A549 (cell line): Measurements from ENCODE around the gene SH3BP5L. TPM values are rescaled to one million over a fixed set of nuclear protein-coding genes. Genes with fewer than 3 reads are reported as not detected.

Experiments used
- ATAC-seq, 2 experiments: fragments of 200-7000 bp in 1 of 2; fragments of >200 bp in 1 of 2; cut with Nextera tagmentation in 1 of 2; cut with Tn5 transposase in 1 of 2; 3 replicates each; pipeline versions ENCODE4 v1.8.0 to v1.9.1; 2018 to 2020; ENCODE audit warnings: mild to moderate bottlenecking in 1 of 2, moderate library complexity in 1 of 2
- CTCF ChIA-PET: fragments of 300-600 bp; sonication (Branson Sonifier 250); formaldehyde crosslinking; extraction: SDS; loops from one replicate; lab custom pipeline; 2021; ENCODE audit warnings: antibody characterized with exemption, inconsistent platforms; lab: Yijun Ruan, JAX
- POLR2A ChIA-PET: fragments of 350-600 bp; formaldehyde crosslinking; extraction: SDS; loops from one replicate; lab custom pipeline; 2021; ENCODE audit warnings: antibody characterized with exemption, inconsistent platforms; lab: Yijun Ruan, JAX
- DNase-seq, 2 experiments: peaks; one replicate each; pipeline versions ENCODE4 v3.0.0 to v3.0.0-alpha.2; 2011 to 2016; ENCODE audit warnings: low read depth in 1 of 2, low spot score in 1 of 2
- FAIRE-seq: peaks from 2 replicates; lab custom pipeline; 2011; peaks lifted over from hg19 to GRCh38; lab: Jason Lieb, UNC
- H3K27ac ChIP-seq, 2 experiments: fragments of >200 bp; sonication (Bioruptor Twin); formaldehyde crosslinking; 3 replicates each; pipeline ENCODE4 v1.5.1; 2016 to 2017
- H3K4me1 ChIP-seq: fragments of >200 bp; sonication (Bioruptor Twin); formaldehyde crosslinking; 3 replicates; pipeline ENCODE4 v1.6.1; 2016
- H3K4me2 ChIP-seq: fragments of >200 bp; sonication (Bioruptor Twin); formaldehyde crosslinking; 3 replicates; pipeline ENCODE4 v1.6.1; 2016
- H3K4me3 ChIP-seq: fragments of >200 bp; sonication (Bioruptor Twin); formaldehyde crosslinking; 3 replicates; pipeline ENCODE4 v1.5.1; 2016
- H3K9me3 ChIP-seq: fragments of >200 bp; sonication (Bioruptor Twin); formaldehyde crosslinking; 3 replicates; pipeline ENCODE4 v1.6.1; 2016
- FOXS1 ChIP-seq: fragments of 250-450 bp; sonication (Bioruptor Pico); IDR thresholded peaks from 2 replicates; pipeline ENCODE4 v1.5.0; 2020; ENCODE audit warnings: mild to moderate bottlenecking, moderate library complexity
- GATA3 ChIP-seq: IDR thresholded peaks from 2 replicates; pipeline ENCODE4 v1.6.1; 2012; ENCODE audit warnings: borderline replicate concordance
- HOXB5 ChIP-seq: fragments of 250-450 bp; sonication (Bioruptor Pico); IDR thresholded peaks from 2 replicates; pipeline ENCODE4 v1.5.0; 2020; ENCODE audit warnings: mild to moderate bottlenecking, moderate library complexity
- KDM5A ChIP-seq: fragments of 200-600 bp; sonication (generic); IDR thresholded peaks from 2 replicates; pipeline ENCODE4 v1.6.1; 2016; ENCODE audit warnings: antibody characterized with exemption, mild to moderate bottlenecking
- NFE2L2 ChIP-seq: fragments of 150-350 bp; conservative IDR thresholded peaks from 2 replicates; pipeline ENCODE4 v1.6.1; 2014; ENCODE audit warnings: low read length
- PHF8 ChIP-seq: fragments of 200-600 bp; sonication (generic); IDR thresholded peaks from 2 replicates; pipeline ENCODE4 v1.6.1; 2016; ENCODE audit warnings: low read depth, mild to moderate bottlenecking, antibody characterized with exemption, moderate library complexity, borderline replicate concordance
- POLR2AphosphoS2 ChIP-seq: conservative IDR thresholded peaks from 2 replicates; pipeline ENCODE4 v1.6.1; 2012; ENCODE audit warnings: low read length, improper control_type of control experiment, inconsistent platforms
- RAD21 ChIP-seq, 2 experiments: fragments of >200 bp in 1 of 2; sonication (Bioruptor Twin) in 1 of 2; formaldehyde crosslinking in 1 of 2; IDR thresholded peaks in 1 of 2; conservative IDR thresholded peaks in 1 of 2; 2 replicates in 1 of 2; 3 replicates in 1 of 2; pipeline ENCODE4 v1.6.1; 2012 to 2018; ENCODE audit warnings: inconsistent platforms in 1 of 2
- RARB ChIP-seq: fragments of 250-450 bp; sonication (Bioruptor Pico); IDR thresholded peaks from 2 replicates; pipeline ENCODE4 v1.8.0; 2021; ENCODE audit warnings: mild to moderate bottlenecking, moderate library complexity
- RNF2 ChIP-seq: fragments of 200-600 bp; sonication (generic); IDR thresholded peaks from 2 replicates; pipeline ENCODE4 v1.6.1; 2016; ENCODE audit warnings: low read depth, mild to moderate bottlenecking, antibody characterized with exemption, moderate library complexity, borderline replicate concordance
- SREBF2 ChIP-seq: fragments of 450-650 bp; IDR thresholded peaks from 2 replicates; pipeline ENCODE4 v1.6.1; 2014; ENCODE audit warnings: mild to moderate bottlenecking, moderate library complexity
- ZC3H11A ChIP-seq: fragments of 450-650 bp; IDR thresholded peaks from 2 replicates; pipeline ENCODE4 v1.6.1; 2014; ENCODE audit warnings: antibody characterized with exemption, mild to moderate bottlenecking
- ZNF302 ChIP-seq: fragments of 250-450 bp; sonication (Bioruptor Pico); IDR thresholded peaks from 2 replicates; pipeline ENCODE4 v1.9.0; 2021; ENCODE audit warnings: inconsistent platforms, mild to moderate bottlenecking, moderate library complexity
- WGBS: methylation state at CpG from one replicate; pipeline ENCODE4 v1.1.6; 2017; ENCODE audit errors: missing lambda C conversion rate; 5-methylcytosine and 5-hydroxymethylcytosine counted together
- polyA plus RNA-seq, 4 experiments: library from polyadenylated mRNA; depleted of rRNA in 3 of 4; stranded (reverse); fragments of >200 nt; fragmentation: RNase III in 1 of 4; extraction: RNeasy Plus Mini Kit Qiagen cat#74134 plus additional on column Dnase treatment in 1 of 4; gene quantifications; 2 replicates in 3 of 4; 3 replicates in 1 of 4; pipeline ENCODE4 v1.2.3, GENCODE V29; 2011 to 2017
- small RNA-seq, 6 experiments: library from RNA; depleted of rRNA; stranded (forward); fragments of <200 nt; gene quantifications; one replicate each; pipeline ENCODE3, GENCODE V24; 2012
- TF ChIP-seq, protein P1 (sequence below): fragments of 250-450 bp; sonication (Bioruptor Pico); IDR thresholded peaks from 2 replicates; pipeline ENCODE4 v1.5.0; 2020; ENCODE audit warnings: low read depth, mild to moderate bottlenecking, moderate library complexity
- TF ChIP-seq, protein P2 (sequence below): fragments of >200 bp; sonication (Bioruptor Twin); formaldehyde crosslinking; IDR thresholded peaks from 2 replicates; pipeline ENCODE4 v1.6.1; 2016
- TF ChIP-seq, protein P3 (sequence below): fragments of 200-600 bp; sonication (generic); IDR thresholded peaks from 2 replicates; pipeline ENCODE4 v1.6.1; 2016; ENCODE audit warnings: antibody characterized with exemption, mild to moderate bottlenecking, moderate library complexity
- TF ChIP-seq, protein P4 (sequence below): IDR thresholded peaks from 2 replicates; pipeline ENCODE4 v1.6.1; 2012; ENCODE audit warnings: low read depth, borderline replicate concordance
- TF ChIP-seq, protein P5 (sequence below): fragments of 150-350 bp; IDR thresholded peaks from 2 replicates; pipeline ENCODE4 v1.6.1; 2014; ENCODE audit warnings: low read depth, mild to moderate bottlenecking, low read length

Gene SH3BP5L
- polyA plus RNA-seq, 2 of the 4 experiments (the other 2 are of a cell fraction), result 10.9 to 15.8 TPM

DNA sequence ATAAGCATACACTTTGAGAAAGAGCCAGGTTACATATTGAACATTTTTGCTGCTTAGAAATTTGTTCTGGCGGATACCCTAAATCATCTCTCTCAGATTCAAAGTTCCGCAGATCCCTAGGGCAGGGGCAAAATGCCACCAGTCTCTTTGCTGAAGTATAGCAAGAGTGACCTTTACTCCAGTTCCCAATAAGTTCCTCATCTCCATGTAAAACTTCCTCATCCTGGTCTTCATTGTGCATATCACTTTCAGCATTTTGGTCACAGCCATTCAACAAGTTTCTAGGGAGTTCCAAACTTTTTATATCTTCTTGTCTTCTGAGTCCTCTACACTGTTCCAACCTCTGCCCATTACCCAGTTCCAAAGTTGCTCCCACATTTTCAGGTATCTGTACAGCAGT is 46.8 kb downstream of the SH3BP5L start (continued):
- TF ChIP-seq, protein P1, sequence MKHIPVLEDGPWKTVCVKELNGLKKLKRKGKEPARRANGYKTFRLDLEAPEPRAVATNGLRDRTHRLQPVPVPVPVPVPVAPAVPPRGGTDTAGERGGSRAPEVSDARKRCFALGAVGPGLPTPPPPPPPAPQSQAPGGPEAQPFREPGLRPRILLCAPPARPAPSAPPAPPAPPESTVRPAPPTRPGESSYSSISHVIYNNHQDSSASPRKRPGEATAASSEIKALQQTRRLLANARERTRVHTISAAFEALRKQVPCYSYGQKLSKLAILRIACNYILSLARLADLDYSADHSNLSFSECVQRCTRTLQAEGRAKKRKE, result no peak
- TF ChIP-seq ZNF302 (CRISPR knock-in tag), result no peak
- no peak for TF ChIP-seq HOXB5 (CRISPR knock-in tag)

DNA sequence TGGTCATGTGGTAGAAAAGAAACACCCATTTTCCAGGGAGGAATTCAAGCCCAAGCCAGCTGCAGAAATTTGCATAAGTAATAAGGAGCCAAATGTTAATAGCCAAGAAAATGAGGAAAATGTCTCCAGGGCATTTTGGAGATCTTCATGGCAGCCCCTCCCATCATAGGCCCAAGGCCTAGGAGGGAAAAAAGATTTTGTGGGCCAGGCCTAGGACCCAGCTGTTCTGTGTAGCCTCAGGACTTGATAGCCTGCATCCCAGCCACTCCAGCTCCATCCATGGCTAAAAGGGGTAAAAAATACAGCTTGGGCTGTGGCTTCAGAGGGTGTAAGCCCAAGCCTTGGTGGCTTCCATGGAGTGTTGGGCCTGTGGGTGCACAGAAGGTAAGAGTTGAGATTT is 48.7 kb downstream of the SH3BP5L start:
- TF ChIP-seq, protein P1, result no peak
- TF ChIP-seq, protein P2, sequence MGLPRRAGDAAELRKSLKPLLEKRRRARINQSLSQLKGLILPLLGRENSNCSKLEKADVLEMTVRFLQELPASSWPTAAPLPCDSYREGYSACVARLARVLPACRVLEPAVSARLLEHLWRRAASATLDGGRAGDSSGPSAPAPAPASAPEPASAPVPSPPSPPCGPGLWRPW, result no peak
- TF ChIP-seq POLR2AphosphoS2 (no peak), PHF8 (no peak), GATA3 (no peak), SREBF2 (no peak), RAD21 (conservative IDR thresholded peaks at IDR 0.05 in 1 of 2, IDR thresholded peaks at IDR 0.05 in 1 of 2) (no peak)
- no peak overlapping the region for H3K4me2 ChIP-seq
- DNase-seq (no peak), FAIRE-seq (no peak), ATAC-seq (no peak)
- H3K27ac ChIP-seq, result no peak overlapping the region
- H3K9me3 ChIP-seq, result peaks cover 7% of the 10 kb centered on the region; the same call in 1 of the 3 replicates
- POLR2A ChIA-PET, result no interaction called here
- CTCF ChIA-PET, result no interaction called here
- no peaks in the 10 kb centered on the region for H3K4me1 ChIP-seq
- no peak overlapping the region for H3K4me3 ChIP-seq

DNA sequence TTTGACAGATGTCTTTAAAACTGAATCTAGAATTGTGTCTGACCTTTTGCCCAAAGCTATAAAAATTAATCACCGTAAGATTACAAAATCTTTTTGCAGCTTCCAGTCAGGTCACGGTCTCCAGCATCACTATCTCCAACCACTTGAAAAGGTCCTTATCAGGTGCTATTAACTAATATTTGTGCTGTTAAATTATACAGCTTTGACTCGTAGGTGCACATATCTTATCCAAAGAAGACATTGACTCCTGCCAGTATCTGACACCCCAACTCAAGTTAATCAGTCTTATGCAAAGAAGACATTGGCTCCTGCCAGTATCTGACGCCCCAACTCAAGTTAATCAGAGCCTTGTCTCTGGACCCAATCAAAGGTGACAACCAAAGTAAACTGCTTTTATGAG is 50.3 kb downstream of the SH3BP5L start:
- FAIRE-seq, result no peak
- Histone ChIP-seq H3K27ac (no peak overlapping the region), H3K4me1 (no peaks in the 10 kb centered on the region), H3K9me3 (no peaks in the 10 kb centered on the region), H3K4me2 (no peak overlapping the region), H3K4me3 (no peak overlapping the region)
- ChIA-PET POLR2A (no interaction called here), CTCF (no interaction called here)
- 20% methylated on average over 4 of the region's 4 CpGs for WGBS
- no peak for ATAC-seq
- TF ChIP-seq NFE2L2 (no peak), ZC3H11A (no peak), RARB (CRISPR knock-in tag) (no peak), FOXS1 (CRISPR knock-in tag) (no peak), RNF2 (no peak), PHF8 (no peak), KDM5A (no peak), HOXB5 (CRISPR knock-in tag) (no peak)
- TF ChIP-seq, protein P3, sequence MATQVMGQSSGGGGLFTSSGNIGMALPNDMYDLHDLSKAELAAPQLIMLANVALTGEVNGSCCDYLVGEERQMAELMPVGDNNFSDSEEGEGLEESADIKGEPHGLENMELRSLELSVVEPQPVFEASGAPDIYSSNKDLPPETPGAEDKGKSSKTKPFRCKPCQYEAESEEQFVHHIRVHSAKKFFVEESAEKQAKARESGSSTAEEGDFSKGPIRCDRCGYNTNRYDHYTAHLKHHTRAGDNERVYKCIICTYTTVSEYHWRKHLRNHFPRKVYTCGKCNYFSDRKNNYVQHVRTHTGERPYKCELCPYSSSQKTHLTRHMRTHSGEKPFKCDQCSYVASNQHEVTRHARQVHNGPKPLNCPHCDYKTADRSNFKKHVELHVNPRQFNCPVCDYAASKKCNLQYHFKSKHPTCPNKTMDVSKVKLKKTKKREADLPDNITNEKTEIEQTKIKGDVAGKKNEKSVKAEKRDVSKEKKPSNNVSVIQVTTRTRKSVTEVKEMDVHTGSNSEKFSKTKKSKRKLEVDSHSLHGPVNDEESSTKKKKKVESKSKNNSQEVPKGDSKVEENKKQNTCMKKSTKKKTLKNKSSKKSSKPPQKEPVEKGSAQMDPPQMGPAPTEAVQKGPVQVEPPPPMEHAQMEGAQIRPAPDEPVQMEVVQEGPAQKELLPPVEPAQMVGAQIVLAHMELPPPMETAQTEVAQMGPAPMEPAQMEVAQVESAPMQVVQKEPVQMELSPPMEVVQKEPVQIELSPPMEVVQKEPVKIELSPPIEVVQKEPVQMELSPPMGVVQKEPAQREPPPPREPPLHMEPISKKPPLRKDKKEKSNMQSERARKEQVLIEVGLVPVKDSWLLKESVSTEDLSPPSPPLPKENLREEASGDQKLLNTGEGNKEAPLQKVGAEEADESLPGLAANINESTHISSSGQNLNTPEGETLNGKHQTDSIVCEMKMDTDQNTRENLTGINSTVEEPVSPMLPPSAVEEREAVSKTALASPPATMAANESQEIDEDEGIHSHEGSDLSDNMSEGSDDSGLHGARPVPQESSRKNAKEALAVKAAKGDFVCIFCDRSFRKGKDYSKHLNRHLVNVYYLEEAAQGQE, result no peak
- TF ChIP-seq, protein P4, sequence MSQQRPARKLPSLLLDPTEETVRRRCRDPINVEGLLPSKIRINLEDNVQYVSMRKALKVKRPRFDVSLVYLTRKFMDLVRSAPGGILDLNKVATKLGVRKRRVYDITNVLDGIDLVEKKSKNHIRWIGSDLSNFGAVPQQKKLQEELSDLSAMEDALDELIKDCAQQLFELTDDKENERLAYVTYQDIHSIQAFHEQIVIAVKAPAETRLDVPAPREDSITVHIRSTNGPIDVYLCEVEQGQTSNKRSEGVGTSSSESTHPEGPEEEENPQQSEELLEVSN, result no peak
- TF ChIP-seq, protein P5, sequence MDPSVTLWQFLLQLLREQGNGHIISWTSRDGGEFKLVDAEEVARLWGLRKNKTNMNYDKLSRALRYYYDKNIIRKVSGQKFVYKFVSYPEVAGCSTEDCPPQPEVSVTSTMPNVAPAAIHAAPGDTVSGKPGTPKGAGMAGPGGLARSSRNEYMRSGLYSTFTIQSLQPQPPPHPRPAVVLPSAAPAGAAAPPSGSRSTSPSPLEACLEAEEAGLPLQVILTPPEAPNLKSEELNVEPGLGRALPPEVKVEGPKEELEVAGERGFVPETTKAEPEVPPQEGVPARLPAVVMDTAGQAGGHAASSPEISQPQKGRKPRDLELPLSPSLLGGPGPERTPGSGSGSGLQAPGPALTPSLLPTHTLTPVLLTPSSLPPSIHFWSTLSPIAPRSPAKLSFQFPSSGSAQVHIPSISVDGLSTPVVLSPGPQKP, result no peak
- no peak for DNase-seq

Small RNAs within 50 kb of the gene (small RNA-seq; reads per million reads assigned to genes)
- 0 reads per million in 6 experiments for gene MIR3124

Other genes with a start within 250 kb of the SH3BP5L start
- not detected in 2 replicates for gene OR2T10, start 228.2 kb downstream of the SH3BP5L start, polyA plus RNA-seq (2011; rRNA removed)
- not detected in 3 replicates for gene OR2T10, start 228.2 kb downstream of the SH3BP5L start, polyA plus RNA-seq (2017; fragmentation: RNase III; extraction: RNeasy Plus Mini Kit Qiagen cat#74134 plus additional on column Dnase treatment)
- not detected in 2 replicates for gene OR2T11, start 190.8 kb downstream of the SH3BP5L start, polyA plus RNA-seq (2011; rRNA removed)
- not detected in 3 replicates for gene OR2T11, start 190.8 kb downstream of the SH3BP5L start, polyA plus RNA-seq (2017; fragmentation: RNase III; extraction: RNeasy Plus Mini Kit Qiagen cat#74134 plus additional on column Dnase treatment)
- gene OR2T35, start 180.6 kb downstream of the SH3BP5L start, polyA plus RNA-seq (2011; rRNA removed), result not detected in 2 replicates
- gene OR2T35, start 180.6 kb downstream of the SH3BP5L start, polyA plus RNA-seq (2017; fragmentation: RNase III; extraction: RNeasy Plus Mini Kit Qiagen cat#74134 plus additional on column Dnase treatment), result not detected in 3 replicates
- not detected in 2 replicates for gene OR2T27, start 170.4 kb downstream of the SH3BP5L start, polyA plus RNA-seq (2011; rRNA removed)
- not detected in 3 replicates for gene OR2T27, start 170.4 kb downstream of the SH3BP5L start, polyA plus RNA-seq (2017; fragmentation: RNase III; extraction: RNeasy Plus Mini Kit Qiagen cat#74134 plus additional on column Dnase treatment)
- gene OR14I1, start 123.1 kb downstream of the SH3BP5L start, polyA plus RNA-seq (2011; rRNA removed), result not detected in 2 replicates
- gene OR14I1, start 123.1 kb downstream of the SH3BP5L start, polyA plus RNA-seq (2017; fragmentation: RNase III; extraction: RNeasy Plus Mini Kit Qiagen cat#74134 plus additional on column Dnase treatment), result not detected in 3 replicates
- gene LYPD8, start 70.2 kb downstream of the SH3BP5L start, polyA plus RNA-seq (2011; rRNA removed), result 0.53 and 0.70 TPM in 2 replicates
- 0.12 to 0.31 TPM (median 0.30 TPM) in 3 replicates for gene LYPD8, start 70.2 kb downstream of the SH3BP5L start, polyA plus RNA-seq (2017; fragmentation: RNase III; extraction: RNeasy Plus Mini Kit Qiagen cat#74134 plus additional on column Dnase treatment)
- 20.4 and 20.6 TPM in 2 replicates for gene ZNF672, start 12.3 kb upstream of the SH3BP5L start, polyA plus RNA-seq (2011; rRNA removed)
- gene ZNF672, start 12.3 kb upstream of the SH3BP5L start, polyA plus RNA-seq (2017; fragmentation: RNase III; extraction: RNeasy Plus Mini Kit Qiagen cat#74134 plus additional on column Dnase treatment), result 15.6 to 18.9 TPM (median 17.8 TPM) in 3 replicates
- gene ZNF692, start 33.2 kb upstream of the SH3BP5L start, polyA plus RNA-seq (2011; rRNA removed), result 19.8 and 28.2 TPM in 2 replicates
- 44.0 to 47.5 TPM (median 46.8 TPM) in 3 replicates for gene ZNF692, start 33.2 kb upstream of the SH3BP5L start, polyA plus RNA-seq (2017; fragmentation: RNase III; extraction: RNeasy Plus Mini Kit Qiagen cat#74134 plus additional on column Dnase treatment)
- 7.1 and 7.6 TPM in 2 replicates for gene PGBD2, start 80.3 kb upstream of the SH3BP5L start, polyA plus RNA-seq (2011; rRNA removed)
- gene PGBD2, start 80.3 kb upstream of the SH3BP5L start, polyA plus RNA-seq (2017; fragmentation: RNase III; extraction: RNeasy Plus Mini Kit Qiagen cat#74134 plus additional on column Dnase treatment), result 5.6 to 6.8 TPM (median 5.8 TPM) in 3 replicates